ENCODE measurements around the gene USH2A. TPM values are rescaled to one million over a fixed set of nuclear protein-coding genes. Genes with fewer than 3 reads are reported as not detected.
"Not testable (repeated sequence)": the region's sequence is repeated elsewhere in the genome, so short reads cannot be mapped to it uniquely, and the experiment has no call there.

The USH2A gene
- total RNA-seq, 2 donors from 2014 or later = 0.74 TPM; not detected in 1

GRCh38 chr1:216169351-216169750 lies 253.9 kb downstream of the USH2A start:
- no peaks in the 10 kb centered on the region for H3K9me3 ChIP-seq
- intact Hi-C loops (cut with DNase I) = no loop called here
- no peaks in the 10 kb centered on the region for H3K36me3 ChIP-seq
- TF ChIP-seq POLR2AphosphoS5 (IDR thresholded peaks at IDR 0.05) = no peak
- TF ChIP-seq POLR2A (IDR thresholded peaks at IDR 0.05) = no peak
- TF ChIP-seq, protein P1, sequence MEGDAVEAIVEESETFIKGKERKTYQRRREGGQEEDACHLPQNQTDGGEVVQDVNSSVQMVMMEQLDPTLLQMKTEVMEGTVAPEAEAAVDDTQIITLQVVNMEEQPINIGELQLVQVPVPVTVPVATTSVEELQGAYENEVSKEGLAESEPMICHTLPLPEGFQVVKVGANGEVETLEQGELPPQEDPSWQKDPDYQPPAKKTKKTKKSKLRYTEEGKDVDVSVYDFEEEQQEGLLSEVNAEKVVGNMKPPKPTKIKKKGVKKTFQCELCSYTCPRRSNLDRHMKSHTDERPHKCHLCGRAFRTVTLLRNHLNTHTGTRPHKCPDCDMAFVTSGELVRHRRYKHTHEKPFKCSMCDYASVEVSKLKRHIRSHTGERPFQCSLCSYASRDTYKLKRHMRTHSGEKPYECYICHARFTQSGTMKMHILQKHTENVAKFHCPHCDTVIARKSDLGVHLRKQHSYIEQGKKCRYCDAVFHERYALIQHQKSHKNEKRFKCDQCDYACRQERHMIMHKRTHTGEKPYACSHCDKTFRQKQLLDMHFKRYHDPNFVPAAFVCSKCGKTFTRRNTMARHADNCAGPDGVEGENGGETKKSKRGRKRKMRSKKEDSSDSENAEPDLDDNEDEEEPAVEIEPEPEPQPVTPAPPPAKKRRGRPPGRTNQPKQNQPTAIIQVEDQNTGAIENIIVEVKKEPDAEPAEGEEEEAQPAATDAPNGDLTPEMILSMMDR (IDR thresholded peaks at IDR 0.05) = no peak
- H3K4me1 ChIP-seq (replicated peaks) = no peaks in the 10 kb centered on the region
- H3K4me3 ChIP-seq = no peak overlapping the region
- H3K27ac ChIP-seq = no peak overlapping the region
- H3K27me3 ChIP-seq (replicated peaks; ENCODE audit: insufficient read depth) = no peaks in the 10 kb centered on the region
- DNase-seq (ENCODE audit: low spot score) = no peak
- WGBS = 72% methylated on average over 1 of the region's 1 CpG

DNA sequence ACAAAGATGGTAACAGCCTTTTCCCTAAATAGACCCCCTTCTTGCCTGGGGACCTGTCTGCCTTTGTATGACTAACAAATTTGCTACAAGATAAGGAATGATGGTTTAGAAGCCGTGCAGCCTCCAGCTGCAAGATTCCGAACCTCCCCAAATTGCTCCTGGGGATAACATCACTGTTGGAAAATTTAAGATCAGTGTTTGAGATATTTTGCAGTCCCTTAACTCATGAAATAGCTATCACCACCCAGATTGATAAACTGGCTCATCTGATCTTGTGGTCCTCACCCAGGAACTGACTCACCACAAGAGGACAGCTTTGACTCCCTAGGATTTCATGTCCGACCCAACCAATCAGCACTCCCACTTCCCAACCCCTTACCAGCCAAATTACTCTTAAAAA lies 254.7 kb downstream of the USH2A start:
- DNase-seq (ENCODE audit: low spot score) = no peak
- TF ChIP-seq POLR2A (IDR thresholded peaks at IDR 0.05) (no peak), POLR2AphosphoS5 (IDR thresholded peaks at IDR 0.05) (no peak)
- TF ChIP-seq, protein P1 (IDR thresholded peaks at IDR 0.05) = no peak
- Histone ChIP-seq H3K4me3 (no peak overlapping the region), H3K4me1 (replicated peaks) (no peaks in the 10 kb centered on the region), H3K36me3 (no peaks in the 10 kb centered on the region), H3K9me3 (no peaks in the 10 kb centered on the region), H3K27me3 (replicated peaks; ENCODE audit: insufficient read depth) (no peaks in the 10 kb centered on the region), H3K27ac (no peak overlapping the region)
- intact Hi-C loops (cut with DNase I) = no loop called here
- 86% methylated on average over 3 of the region's 3 CpGs for WGBS

DNA sequence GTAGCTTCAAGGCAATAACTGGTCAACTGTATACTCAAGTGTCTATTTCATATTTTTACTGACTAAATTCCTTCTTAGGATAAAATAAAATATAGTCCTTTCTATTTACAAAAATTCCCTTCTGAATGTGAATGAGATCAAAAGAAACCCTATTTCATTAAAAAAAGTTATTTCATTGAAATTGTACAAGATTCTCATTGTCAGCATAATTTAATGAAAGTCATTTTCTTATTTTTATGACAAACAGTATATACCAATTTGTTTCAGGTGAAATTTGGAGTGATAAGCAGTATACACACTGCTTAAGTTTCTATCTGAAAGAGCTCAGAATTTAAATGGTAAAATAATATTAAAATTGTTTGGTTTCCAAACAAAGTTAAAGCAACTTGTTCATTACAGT lies 269.2 kb downstream of the USH2A start:
- Histone ChIP-seq H3K27ac (no peak overlapping the region), H3K36me3 (no peaks in the 10 kb centered on the region), H3K9me3 (no peaks in the 10 kb centered on the region), H3K4me3 (no peak overlapping the region), H3K27me3 (replicated peaks; ENCODE audit: insufficient read depth) (no peaks in the 10 kb centered on the region), H3K4me1 (replicated peaks) (no peaks in the 10 kb centered on the region)
- TF ChIP-seq, protein P1 (IDR thresholded peaks at IDR 0.05) = no peak
- TF ChIP-seq POLR2A (IDR thresholded peaks at IDR 0.05) (no peak), POLR2AphosphoS5 (IDR thresholded peaks at IDR 0.05) (no peak)
- intact Hi-C loops (cut with DNase I) = no loop called here
- no peak for DNase-seq (ENCODE audit: low spot score)

- DNase-seq (ENCODE audit: low spot score) = no peak
- TF ChIP-seq POLR2AphosphoS5 (IDR thresholded peaks at IDR 0.05) = no peak
- TF ChIP-seq, protein P1 (IDR thresholded peaks at IDR 0.05) = no peak
- no peaks in the 10 kb centered on the region for H3K4me1 ChIP-seq (replicated peaks)
- H3K4me3 ChIP-seq = no peak overlapping the region
- intact Hi-C loops (cut with DNase I) = no loop called here
- H3K27me3 ChIP-seq (replicated peaks; ENCODE audit: insufficient read depth) = no peaks in the 10 kb centered on the region
- WGBS = 89% methylated on average over 2 of the region's 2 CpGs
- no peaks in the 10 kb centered on the region for H3K36me3 ChIP-seq
- H3K9me3 ChIP-seq = no peaks in the 10 kb centered on the region
- H3K27ac ChIP-seq = no peak overlapping the region
These were observed 270.1 kb downstream of the USH2A start for GRCh38 chr1:216153130-216153529.

DNA sequence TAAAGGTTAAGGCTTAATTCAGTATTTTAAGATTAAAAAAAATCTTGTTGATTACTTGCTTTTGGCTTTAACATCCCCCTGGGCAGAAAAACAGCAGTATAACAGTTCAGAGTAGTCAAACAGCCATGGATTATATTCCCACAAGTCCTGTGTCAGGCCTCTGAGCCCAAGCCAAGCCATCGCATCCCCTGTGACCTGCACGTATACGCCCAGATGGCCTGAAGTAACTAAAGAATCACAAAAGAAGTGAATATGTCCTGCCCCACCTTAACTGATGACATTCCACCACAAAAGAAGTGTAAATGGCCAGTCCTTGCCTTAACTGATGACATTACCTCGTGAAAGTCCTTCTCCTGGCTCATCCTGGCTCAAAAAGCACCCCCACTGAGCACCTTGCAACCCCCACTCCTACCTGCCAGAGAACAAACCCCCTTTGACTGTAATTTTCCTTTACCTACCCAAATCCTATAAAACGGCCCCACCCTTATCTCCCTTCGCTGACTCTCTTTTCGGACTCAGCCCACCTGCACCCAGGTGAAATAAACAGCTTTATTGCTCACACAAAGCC lies 277.7 kb downstream of the USH2A start:
- intact Hi-C loops (cut with DNase I); H3K36me3 ChIP-seq; H3K27me3 ChIP-seq (replicated peaks; ENCODE audit: insufficient read depth); H3K4me1 ChIP-seq (replicated peaks); H3K4me3 ChIP-seq; H3K9me3 ChIP-seq; DNase-seq (ENCODE audit: low spot score); H3K27ac ChIP-seq: not testable (repeated sequence)
- WGBS = 78% methylated on average over 4 of the region's 7 CpGs

Data from prostate gland (tissue), 2 donors.